ENCODE measurements around the gene ANXA9. TPM values are rescaled to one million over a fixed set of nuclear protein-coding genes. Genes with fewer than 3 reads are reported as not detected.

The ANXA9 gene
- total RNA-seq, 1 experiment from 2014 or later, result 0.25 TPM

Other genes with a start within 250 kb of the ANXA9 start
- 26.7 and 69.1 TPM in 2 replicates for gene CTSS, start 216.5 kb upstream of the ANXA9 start, total RNA-seq (2014; rRNA removed; shearing (Covaris generic))
- 1.7 and 2.1 TPM in 2 replicates for gene CTSK, start 174.0 kb upstream of the ANXA9 start, total RNA-seq (2014; rRNA removed; shearing (Covaris generic))
- gene ARNT, start 105.7 kb upstream of the ANXA9 start, total RNA-seq (2014; rRNA removed; shearing (Covaris generic)), result 30.2 and 38.7 TPM in 2 replicates
- not detected in 2 replicates for gene CTXND2, start 95.2 kb upstream of the ANXA9 start, total RNA-seq (2014; rRNA removed; shearing (Covaris generic))
- 27.8 and 31.6 TPM in 2 replicates for gene SETDB1, start 55.9 kb upstream of the ANXA9 start, total RNA-seq (2014; rRNA removed; shearing (Covaris generic))
- 156 and 178 TPM in 2 replicates for gene CERS2, start 7.5 kb upstream of the ANXA9 start, total RNA-seq (2014; rRNA removed; shearing (Covaris generic))
- gene MINDY1, start 24.6 kb downstream of the ANXA9 start, total RNA-seq (2014; rRNA removed; shearing (Covaris generic)), result 7.0 and 8.9 TPM in 2 replicates
- 21.4 and 26.6 TPM in 2 replicates for gene PRUNE1, start 26.2 kb downstream of the ANXA9 start, total RNA-seq (2014; rRNA removed; shearing (Covaris generic))
- 0.10 and 0.17 TPM in 2 replicates for gene BNIPL, start 54.3 kb downstream of the ANXA9 start, total RNA-seq (2014; rRNA removed; shearing (Covaris generic))
- gene C1orf56, start 65.5 kb downstream of the ANXA9 start, total RNA-seq (2014; rRNA removed; shearing (Covaris generic)), result 2.3 and 3.6 TPM in 2 replicates
- gene CDC42SE1, start 77.3 kb downstream of the ANXA9 start, total RNA-seq (2014; rRNA removed; shearing (Covaris generic)), result 56.2 and 65.4 TPM in 2 replicates
- 43.2 and 46.5 TPM in 2 replicates for gene MLLT11, start 78.1 kb downstream of the ANXA9 start, total RNA-seq (2014; rRNA removed; shearing (Covaris generic))
- gene GABPB2, start 88.5 kb downstream of the ANXA9 start, total RNA-seq (2014; rRNA removed; shearing (Covaris generic)), result 6.2 and 11.4 TPM in 2 replicates
- gene SEMA6C, start 164.3 kb downstream of the ANXA9 start, total RNA-seq (2014; rRNA removed; shearing (Covaris generic)), result 0.12 and 0.79 TPM in 2 replicates
- gene TNFAIP8L2, start 174.4 kb downstream of the ANXA9 start, total RNA-seq (2014; rRNA removed; shearing (Covaris generic)), result not detected in 2 replicates
- gene LYSMD1, start 183.6 kb downstream of the ANXA9 start, total RNA-seq (2014; rRNA removed; shearing (Covaris generic)), result 7.6 and 9.7 TPM in 2 replicates
- 82.1 and 92.2 TPM in 2 replicates for gene SCNM1, start 183.9 kb downstream of the ANXA9 start, total RNA-seq (2014; rRNA removed; shearing (Covaris generic))
- gene TMOD4, start 193.7 kb downstream of the ANXA9 start, total RNA-seq (2014; rRNA removed; shearing (Covaris generic)), result not detected in 2 replicates
- 76.6 and 84.3 TPM in 2 replicates for gene VPS72, start 207.9 kb downstream of the ANXA9 start, total RNA-seq (2014; rRNA removed; shearing (Covaris generic))
- gene PIP5K1A, start 216.3 kb downstream of the ANXA9 start, total RNA-seq (2014; rRNA removed; shearing (Covaris generic)), result 78.6 and 82.6 TPM in 2 replicates

Data from M059J (cell line).